Stimulated activated naive CD4-positive, alpha-beta T cell (primary cell): Measurements from ENCODE around the gene SLC4A3.
A peak's percentile ranks its signal among the peaks of the same experiment; 100 is the strongest.

Source experiments
- DNase-seq, 6 experiments: peaks; one replicate each; lab custom pipeline; 2025; lab: John Stamatoyannopoulos, UW

SLC4A3 gene, protein sequence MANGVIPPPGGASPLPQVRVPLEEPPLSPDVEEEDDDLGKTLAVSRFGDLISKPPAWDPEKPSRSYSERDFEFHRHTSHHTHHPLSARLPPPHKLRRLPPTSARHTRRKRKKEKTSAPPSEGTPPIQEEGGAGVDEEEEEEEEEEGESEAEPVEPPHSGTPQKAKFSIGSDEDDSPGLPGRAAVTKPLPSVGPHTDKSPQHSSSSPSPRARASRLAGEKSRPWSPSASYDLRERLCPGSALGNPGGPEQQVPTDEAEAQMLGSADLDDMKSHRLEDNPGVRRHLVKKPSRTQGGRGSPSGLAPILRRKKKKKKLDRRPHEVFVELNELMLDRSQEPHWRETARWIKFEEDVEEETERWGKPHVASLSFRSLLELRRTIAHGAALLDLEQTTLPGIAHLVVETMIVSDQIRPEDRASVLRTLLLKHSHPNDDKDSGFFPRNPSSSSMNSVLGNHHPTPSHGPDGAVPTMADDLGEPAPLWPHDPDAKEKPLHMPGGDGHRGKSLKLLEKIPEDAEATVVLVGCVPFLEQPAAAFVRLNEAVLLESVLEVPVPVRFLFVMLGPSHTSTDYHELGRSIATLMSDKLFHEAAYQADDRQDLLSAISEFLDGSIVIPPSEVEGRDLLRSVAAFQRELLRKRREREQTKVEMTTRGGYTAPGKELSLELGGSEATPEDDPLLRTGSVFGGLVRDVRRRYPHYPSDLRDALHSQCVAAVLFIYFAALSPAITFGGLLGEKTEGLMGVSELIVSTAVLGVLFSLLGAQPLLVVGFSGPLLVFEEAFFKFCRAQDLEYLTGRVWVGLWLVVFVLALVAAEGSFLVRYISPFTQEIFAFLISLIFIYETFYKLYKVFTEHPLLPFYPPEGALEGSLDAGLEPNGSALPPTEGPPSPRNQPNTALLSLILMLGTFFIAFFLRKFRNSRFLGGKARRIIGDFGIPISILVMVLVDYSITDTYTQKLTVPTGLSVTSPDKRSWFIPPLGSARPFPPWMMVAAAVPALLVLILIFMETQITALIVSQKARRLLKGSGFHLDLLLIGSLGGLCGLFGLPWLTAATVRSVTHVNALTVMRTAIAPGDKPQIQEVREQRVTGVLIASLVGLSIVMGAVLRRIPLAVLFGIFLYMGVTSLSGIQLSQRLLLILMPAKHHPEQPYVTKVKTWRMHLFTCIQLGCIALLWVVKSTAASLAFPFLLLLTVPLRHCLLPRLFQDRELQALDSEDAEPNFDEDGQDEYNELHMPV

DNA sequence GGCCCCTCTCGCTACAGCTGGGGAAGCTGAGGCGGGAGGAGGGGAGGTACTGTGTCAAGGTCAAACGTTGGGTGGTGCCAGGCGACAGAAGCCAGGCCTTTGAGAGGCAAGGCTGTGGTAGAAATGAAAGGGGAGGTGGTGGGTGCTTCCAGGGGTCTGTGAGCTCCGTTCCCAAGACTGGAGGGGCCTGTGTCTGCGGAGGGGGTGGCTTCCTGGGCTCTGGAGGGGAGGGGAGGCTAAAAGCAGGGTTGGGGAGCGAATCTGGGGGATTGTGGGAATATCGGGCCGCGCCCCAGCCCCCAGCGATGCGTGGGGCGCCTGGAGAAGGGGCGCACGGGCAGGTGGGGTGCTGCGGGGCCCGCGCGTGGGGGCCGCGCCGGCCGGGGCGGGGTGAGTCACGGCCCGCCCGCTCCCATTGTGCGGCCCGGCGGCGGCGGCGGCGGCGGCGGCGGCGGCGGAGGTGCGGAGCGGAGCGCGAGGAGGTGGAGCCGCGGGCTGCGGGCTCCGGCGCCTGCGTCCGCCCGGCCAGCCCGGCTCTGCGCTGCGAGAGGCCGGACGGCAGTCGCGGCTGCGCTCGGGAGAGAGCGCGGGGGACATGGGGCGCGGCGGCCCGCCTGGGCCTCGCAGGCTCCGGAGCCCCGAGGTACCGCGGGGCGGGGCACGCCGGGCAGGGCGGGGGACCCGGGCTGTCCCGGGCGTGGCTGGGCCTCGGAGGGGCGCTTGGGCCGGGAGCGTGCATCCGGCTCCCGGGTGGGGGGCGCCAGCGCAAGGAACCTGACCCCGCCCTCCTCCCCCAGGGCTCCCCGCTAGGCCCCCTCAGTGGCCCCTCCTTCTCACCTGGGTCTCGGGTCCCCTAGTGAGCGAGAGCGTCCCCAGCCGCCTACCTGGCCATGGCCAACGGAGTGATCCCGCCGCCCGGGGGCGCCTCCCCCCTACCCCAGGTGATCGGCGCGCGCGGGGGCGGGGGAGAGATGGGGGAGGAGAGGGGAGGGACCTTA is at the start of gene SLC4A3:
SLC4A3 (plus strand) TSS at position 528 of the 998 bp plus-strand sequence; CDS start at position 891, 363 bp downstream.
- no peak for DNase-seq

DNA sequence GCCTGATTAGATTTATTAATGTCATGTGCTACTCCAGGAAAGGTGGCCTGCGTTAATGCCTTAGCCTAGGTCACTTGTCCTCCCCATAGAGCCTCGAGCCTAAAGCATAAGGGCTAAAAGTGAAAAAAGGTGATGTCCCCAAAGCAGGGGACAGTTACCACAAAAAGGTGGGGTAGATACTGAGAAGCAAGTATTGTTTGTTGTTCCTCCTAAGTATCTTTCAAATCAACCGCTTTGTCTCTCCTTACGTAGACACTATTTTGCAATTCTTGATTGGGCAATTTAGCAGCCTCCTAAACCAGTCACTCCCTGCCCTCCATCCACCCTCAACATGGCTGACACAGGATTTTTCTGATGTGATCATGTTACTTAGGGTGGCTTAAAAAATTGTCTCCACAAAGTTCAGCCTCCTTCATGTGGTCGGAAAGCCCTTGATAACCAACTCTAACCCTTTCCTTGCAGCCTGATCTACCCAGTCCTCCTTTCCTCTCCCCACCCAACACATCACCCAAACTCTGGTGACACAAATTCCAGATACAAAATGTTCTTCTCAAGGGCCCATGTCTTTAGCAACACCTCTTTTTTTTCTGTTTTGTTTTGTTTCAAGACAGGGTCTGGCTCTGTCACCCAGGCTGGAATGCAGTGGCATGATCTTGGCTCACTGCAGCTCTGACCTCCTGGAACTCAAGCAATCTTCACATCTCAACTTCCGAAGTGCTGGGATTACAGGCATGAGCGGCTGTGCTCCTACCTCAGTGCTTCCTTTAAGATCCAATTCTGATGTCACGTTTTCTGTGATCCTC is 48.4 kb upstream of the SLC4A3 start:
- no peak for DNase-seq

DNA sequence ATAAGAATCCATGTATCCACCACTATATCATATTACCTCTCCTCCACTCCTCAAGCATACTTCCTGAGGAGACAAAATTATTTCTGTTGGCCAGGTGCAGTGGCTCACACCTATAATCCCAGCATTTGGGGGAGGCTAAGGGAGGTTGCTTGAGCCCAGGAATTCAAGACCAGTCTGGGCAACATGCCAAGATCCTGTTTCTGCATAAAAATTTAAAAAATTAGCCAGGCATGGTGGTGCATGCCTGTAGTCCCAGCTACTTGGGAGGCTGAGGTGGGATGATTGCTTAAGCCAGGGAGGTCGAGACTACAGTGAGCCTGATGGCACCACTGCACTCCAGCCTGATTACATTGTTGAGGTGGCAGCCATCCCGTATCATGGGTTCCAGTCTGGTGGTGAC is 46.1 kb upstream of the SLC4A3 start:
- no peak for DNase-seq

DNA sequence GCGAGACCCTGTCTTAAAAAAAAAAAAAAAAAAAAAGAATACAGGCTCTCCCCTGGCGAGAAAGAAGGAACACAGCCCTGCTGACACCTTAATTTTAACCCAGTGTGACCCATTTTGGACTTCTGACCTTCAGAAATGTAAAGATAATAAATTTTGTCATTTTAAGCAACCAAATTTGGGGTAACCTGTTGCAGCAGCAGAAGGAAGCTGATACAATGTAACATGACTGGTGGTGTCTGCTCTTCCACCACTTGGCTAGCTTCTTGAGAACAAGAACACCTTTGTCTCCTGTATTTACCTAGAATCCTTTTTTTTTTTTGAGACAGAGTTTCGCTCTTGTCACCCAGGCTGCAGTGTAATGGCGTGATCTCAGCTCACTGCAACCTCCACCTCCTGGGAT is 36.3 kb upstream of the SLC4A3 start:
- DNase-seq, result no peak

DNA sequence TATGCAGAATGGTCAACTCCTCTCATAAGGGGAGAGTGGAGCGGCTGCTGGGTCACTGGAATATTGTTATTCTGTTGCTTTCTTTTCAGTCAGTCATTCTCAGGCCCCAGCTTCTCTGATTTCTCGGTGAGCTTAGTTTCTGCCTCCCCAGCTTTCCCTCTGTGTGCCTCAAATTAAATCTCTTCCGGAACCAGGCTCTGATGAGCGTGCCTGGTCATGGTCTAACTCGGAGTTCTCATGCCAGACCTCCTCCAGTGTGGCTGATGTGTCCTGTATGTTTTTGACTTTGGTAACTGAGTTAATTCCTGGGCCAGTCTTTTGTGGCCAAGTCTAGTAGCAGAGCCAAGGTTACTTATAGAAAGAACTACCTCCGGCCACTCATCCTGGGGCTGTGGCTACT is 34.7 kb upstream of the SLC4A3 start:
- DNase-seq, result no peak

DNA sequence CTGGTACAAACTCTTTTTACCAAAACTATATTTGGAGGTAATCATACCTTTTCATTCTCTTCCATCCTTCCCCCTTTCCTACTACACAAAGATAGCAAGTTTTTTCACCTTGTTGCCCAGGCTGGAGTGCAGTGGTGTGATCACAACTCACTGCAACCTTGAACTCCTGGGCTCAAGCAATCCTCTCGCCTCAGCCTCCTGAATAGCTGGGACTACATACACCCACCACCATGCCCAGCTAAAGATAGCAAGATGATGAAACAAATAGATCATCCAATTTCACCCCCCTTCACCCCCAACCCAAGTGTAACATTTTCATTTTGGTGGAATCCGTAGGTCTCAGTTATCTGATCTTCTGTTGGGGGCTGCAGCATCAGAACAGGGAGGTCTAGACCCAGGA is 34.3 kb upstream of the SLC4A3 start:
- DNase-seq, result no peak

DNA sequence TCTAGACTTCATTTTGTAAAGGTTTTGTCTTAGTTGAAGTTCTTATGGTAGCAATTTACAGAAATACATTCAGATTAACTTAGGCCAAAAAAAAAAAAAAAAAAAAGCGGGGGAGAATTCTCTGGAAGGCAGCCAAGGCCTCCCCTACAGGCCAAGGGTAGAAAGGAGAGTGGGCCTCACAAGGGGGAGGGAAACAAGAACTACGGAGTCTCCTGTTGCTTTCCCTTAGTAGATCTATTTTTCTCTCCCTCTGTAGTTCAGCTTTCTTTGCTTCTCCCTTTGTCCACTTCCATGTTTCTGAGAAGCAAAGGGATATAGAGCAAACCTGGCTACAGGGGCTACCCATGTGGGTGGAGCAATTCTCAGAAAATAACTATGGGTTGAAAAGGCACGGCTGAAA is 32.2 kb upstream of the SLC4A3 start:
- DNase-seq, result no peak

DNA sequence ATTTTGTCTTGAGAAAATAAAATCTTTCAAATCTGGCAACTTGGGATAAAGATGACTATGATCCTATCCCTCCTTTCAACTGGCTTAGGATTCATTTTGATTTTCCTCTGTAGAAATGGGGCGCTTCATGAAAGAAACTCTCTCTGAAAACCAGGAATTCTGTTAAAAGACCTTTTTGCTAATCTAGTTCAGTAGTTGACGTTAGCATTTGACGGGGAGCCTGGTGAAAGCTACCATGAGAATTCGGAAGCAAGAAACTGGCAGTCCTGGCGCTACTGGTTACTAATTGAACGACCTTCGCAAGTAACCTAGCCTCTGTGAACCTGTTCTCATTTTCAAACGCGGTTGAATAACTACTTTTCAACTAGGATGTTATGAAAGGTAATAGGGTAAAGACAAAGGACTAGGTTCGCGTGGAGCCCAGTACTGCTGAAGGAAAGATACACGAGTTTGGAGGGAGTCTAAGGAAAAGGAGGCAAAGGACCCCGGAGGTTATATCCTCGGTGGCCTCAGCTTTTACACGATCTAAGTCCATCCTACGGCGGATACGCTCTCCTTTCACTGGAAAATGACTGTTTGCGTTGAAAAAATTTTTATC is 30.4 kb upstream of the SLC4A3 start:
- DNase-seq, result peak in 1 of 6 experiments; percentile 14

DNA sequence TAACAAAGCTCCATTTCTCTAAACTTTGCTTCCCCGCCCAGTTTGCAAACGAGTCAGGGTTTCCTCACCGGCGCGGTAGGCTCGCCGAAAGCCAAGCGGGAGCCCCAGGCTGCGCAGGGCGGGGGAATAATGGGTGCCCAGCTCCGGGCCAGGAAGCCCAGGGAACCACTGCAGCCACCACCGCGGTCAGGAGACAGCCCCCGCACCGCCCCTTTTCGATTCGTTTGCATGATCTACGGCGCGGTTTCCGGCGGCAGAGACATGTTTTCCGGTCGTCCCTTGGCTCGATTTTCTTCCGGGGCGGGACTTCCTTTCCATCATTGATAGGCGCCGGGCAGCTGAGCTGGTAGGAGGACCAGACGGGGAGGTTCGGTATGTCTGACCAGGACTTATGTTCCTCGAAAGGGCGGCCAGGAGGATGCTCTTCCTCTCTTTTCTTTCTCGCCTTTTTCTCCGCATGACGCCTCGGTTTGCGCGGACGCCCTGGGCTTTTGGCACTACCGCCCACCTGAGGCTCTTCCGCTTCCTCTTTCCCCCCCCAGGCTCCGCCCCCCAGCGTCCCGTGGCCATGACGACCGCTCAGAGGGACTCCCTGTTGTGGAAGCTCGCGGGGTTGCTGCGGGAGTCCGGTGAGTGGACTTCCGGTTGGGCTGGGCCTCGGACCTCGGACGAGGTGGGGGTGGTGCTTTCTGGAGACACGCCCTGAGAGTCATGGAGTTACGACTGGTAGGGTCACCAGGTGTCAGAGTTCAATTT is 29.7 kb upstream of the SLC4A3 start, which contains the start of gene STK11IP:
STK11IP (plus strand) TSS at position 306 of the 756 bp plus-strand sequence; CDS start at position 569, 263 bp downstream.
- DNase-seq, result peak; percentile 75 to 96 (median 87)

DNA sequence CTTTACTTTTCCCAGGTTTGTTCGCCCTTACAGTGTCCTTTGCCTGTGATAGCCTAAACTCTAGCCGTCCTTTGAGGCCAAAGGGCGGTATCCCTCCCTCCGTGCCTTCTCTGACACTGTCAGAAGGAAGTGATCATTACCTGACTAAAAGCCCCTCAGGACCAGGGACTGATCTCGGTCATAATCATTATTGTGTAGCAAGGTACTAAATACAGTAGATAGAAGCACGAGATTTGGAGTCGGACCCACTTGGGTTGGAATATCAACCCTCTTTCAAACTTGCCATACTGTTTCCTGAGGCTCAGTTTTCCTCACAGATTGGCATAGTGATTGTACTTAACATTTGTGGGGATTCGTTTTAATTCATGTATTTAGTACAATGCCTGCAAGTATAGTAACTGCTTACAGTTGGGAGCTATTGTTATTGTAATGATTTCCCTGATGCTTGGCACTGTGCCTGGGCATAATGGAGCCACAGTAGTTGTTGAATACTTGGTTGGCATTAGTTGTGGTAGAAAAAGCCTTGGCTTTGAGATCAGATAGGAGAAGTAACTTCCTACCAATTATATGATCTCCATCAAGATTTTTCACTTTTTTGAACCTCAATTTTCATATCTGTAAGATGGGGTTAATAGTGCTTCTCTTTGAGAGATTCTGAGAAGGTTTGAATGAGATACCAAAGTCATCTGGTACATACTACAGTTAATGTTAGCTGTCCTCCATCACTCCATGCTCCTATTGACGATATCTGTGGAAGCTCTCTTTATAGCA is 28.9 kb upstream of the SLC4A3 start:
- DNase-seq, result no peak

DNA sequence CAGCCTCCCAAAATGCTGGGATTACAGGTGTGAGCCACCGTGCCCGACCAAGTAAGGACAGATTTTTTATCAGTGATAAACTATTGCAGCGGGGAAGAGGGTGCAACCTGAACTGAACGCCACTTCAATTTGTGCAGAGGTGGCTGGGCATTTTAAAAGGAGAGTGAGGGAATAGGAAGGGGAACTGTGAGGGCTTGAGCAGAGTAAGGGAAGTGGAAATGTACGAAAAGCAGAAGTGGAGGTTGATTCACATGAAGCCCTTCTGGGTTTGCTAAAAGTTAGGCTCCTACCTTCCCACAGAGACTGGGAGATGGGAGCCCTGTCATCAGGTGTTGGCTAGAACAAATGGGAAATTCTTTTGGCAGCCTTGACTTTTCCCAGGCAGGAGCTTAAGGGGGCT is 23.7 kb upstream of the SLC4A3 start:
- DNase-seq, result no peak

DNA sequence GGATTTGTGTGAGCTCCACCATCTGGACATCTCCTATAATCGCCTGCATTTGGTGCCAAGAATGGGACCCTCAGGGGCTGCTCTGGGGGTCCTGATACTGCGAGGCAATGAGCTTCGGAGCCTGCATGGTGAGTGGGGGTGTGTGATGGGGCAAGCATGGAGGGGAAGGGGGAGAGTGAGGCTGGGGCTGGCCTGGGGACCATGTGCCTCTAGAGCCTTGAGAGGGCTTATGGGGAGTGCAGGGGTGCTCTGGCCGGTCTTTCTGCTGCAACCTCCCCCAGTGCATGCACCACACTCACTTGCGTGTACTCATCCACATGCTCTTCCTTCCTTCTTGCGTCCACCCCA is 21.8 kb upstream of the SLC4A3 start:
- DNase-seq, result no peak

DNA sequence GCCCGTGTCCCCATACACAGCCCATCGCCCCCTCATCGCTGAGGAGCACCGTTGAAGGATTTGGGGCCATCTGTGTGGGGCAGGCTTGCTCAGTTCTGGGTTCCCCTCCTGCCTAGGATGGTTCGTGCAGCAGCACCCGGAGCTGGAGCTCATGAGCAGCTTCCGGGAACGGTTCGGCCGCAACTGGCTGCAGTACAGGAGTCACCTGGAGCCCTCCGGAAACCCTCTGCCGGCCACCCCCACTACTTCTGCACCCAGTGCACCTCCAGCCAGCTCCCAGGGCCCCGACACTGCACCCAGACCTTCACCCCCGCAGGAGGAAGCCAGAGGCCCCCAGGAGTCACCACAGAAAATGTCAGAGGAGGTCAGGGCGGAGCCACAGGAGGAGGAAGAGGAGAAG is 19.5 kb upstream of the SLC4A3 start:
- DNase-seq, result no peak

DNA sequence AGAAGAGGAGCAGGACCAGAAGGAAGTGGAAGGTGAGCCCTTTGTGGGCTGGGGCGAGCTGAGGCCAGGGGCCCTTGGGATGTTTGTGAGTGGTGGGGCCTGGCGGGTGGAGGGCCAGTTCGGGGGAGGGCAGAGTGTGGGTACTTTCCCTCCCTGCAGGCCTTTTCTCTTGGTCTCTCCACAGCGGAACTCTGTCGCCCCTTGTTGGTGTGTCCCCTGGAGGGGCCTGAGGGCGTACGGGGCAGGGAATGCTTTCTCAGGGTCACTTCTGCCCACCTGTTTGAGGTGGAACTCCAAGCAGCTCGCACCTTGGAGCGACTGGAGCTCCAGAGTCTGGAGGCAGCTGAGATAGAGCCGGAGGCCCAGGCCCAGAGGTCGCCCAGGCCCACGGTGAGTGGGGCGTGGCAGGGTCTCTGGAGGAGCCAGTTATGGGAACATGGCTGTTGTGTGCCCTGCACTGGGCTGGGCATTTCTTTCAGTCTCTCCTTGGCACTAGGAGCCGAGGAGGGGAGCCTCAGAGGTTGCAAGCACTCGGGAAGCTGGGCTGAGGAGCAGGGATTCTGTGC is 18.9 kb upstream of the SLC4A3 start:
- DNase-seq, result no peak

DNA sequence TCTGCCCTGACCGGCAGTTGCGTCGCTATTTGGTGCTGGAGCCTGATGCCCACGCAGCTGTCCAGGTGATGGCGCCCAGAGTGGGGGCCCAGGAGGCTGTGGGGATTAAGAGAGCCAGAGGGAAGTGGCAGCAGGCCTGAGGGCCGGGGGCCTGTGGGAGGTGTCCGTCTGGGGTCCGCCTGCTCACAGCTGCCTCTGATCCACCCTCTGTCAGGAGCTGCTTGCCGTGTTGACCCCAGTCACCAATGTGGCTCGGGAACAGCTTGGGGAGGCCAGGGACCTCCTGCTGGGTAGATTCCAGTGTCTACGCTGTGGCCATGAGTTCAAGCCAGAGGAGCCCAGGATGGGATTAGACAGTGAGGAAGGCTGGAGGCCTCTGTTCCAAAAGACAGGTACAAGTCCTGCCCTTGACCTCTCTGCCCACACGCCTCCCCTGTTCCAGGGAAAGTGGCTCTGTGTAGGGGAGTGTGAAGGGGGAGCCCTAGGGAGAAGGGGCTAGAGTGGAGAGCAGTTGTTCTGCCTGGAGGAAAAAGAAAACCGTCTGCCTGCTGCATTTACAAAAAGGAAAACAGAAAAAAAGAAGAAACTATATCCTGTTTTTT is 18.2 kb upstream of the SLC4A3 start:
- DNase-seq, result no peak

DNA sequence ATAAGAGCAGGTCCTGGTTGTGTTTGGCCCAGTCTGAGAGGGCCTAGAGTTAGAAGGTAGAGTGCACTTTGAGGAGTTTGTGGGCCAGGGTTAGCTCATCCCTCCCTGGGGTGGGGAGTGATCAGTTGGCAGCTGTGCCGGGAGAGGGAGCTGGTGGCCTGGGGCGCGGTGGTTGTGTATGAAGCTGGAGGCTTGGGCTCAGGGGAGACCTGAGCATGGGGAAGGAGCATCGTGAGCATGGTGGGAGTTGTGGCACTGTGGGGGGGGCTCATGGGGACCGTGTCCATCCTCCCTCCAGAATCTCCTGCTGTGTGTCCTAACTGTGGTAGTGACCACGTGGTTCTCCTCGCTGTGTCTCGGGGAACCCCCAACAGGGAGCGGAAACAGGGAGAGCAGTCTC is 16.1 kb upstream of the SLC4A3 start:
- DNase-seq, result no peak

DNA sequence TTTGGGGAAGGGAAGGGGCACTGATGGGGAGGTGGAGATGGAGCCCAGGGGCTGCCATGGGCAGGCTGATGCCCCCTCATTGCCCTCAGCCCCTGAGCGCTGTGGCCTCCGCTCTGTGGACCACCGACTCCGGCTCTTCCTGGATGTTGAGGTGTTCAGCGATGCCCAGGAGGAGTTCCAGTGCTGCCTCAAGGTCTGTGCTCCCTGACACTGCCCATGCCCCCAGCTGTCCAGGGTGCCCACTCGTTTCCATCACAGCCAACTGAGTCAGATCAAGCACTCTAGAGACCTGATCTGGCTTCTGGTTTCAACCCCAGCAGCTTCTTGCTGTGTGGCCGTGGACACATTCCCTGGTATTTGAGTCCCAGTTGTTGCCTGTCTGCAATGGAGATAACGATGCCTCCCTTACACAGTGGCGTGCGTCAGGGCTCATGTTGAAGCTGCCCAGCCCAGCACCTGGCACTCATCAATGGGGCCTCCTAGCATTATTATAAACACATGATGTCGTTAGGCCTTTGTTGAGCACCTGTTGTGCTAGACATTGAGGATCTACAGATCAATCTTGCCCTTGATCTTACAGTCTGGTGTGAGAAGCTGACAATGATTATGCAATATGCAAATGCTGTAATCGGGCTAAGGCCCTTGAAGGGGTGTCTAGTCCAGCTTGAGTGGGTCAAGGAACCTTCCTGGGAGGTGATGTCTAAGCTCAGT is 15.4 kb upstream of the SLC4A3 start:
- no peak for DNase-seq
